Thyroid gland (tissue), 4 donors: Measurements from ENCODE around the gene KIAA0040.

Experiments used
- CTCF ChIP-seq, 6 experiments: fragments of 200-600 bp in 3 of 6; fragments of 450-650 bp in 3 of 6; sonication (generic) in 3 of 6; IDR thresholded peaks; one replicate each; pipeline ENCODE4 v1.5.1; 2016 to 2019; ENCODE audit warnings: antibody characterized with exemption in 6 of 6, mild to moderate bottlenecking in 2 of 6, inconsistent platforms in 1 of 6, moderate library complexity in 1 of 6
- POLR2A ChIP-seq, 2 donors: fragments of 450-650 bp; IDR thresholded peaks; one replicate each; pipeline ENCODE4 v1.6.1; 2017; ENCODE audit warnings: antibody characterized with exemption in 2 of 2, mild to moderate bottlenecking in 2 of 2, moderate library complexity in 1 of 2

GRCh38 chr1:175211656-175212055, 19.1 kb upstream of the KIAA0040 start:
- TF ChIP-seq CTCF (IDR thresholded peaks at IDR 0.05): no peak
- no peak for TF ChIP-seq POLR2A (IDR thresholded peaks at IDR 0.05)
